ENCODE data around the gene TEX51. TPM values are rescaled to one million over a fixed set of nuclear protein-coding genes. Genes with fewer than 3 reads are reported as not detected.

TEX51 gene
- total and polyA plus RNA-seq, 2 donors (not counting 1 experiment from before 2014, with no cell fraction given): not detected

DNA sequence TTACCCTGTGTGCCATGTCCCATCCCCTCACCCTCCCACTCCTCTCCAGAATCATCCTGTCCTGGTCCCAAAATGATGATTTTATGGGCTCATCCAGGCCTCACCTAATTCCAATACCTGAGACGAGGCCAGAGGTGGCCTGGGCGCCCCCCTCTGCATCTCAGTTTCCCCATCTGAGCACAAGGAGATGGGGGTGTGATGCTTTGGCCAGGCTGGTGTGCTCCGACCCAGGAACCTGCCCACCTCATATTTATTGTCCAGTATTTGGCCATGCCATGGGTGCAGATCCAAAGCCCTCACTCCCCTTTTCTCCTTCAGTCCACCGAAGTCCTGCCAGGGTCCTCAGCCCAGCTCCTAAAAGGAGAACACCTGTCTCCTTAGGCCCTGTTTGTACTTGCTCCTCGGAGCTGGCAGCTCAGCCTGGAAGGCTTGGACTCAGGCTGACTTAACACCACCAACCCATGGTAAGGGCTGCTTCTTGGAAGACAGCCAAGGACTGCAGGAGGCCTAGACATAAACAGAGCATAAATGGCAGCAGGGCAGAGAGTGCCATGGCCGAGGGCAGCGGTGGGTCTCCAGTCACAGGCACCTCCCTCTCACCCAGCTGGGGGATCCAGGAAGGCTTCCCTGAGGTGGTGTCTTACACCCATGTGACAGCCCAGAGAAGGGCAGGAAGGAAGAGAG lies 3.6 kb downstream of the TEX51 start:
- Histone ChIP-seq H3K9ac (ENCODE audit: insufficient read depth, low read length) (no peak overlapping the region), H2AFZ (ENCODE audit: low read length) (no peak overlapping the region), H4K20me1 (ENCODE audit: control insufficient read depth, extremely low read depth, insufficient read depth, low read length) (no peaks in the 10 kb centered on the region), H3K79me2 (ENCODE audit: control insufficient read depth, insufficient read depth, low read length) (no peaks in the 10 kb centered on the region), H3K27me3 (ENCODE audit: control insufficient read depth, insufficient read depth, low read length) (no peaks in the 10 kb centered on the region), H3K27ac (ENCODE audit: insufficient read depth, low read length) (no peak overlapping the region), H3K36me3 (ENCODE audit: control insufficient read depth, insufficient read depth, low read length) (no peaks in the 10 kb centered on the region), H3K4me2 (ENCODE audit: extremely low read depth, insufficient read depth, low read length) (no peak overlapping the region), H3K4me3 (replicated peaks in 1 of 4; ENCODE audit: control extremely low read depth in 1 of 4, insufficient read depth in 1 of 4, low read depth in 3 of 4, low read length in 4 of 4) (no peak overlapping the region), H3K9me3 (ENCODE audit: control insufficient read depth, insufficient read depth, low read depth, low read length) (no peaks in the 10 kb centered on the region), H3K4me1 (ENCODE audit: control insufficient read depth, extremely low read depth, insufficient read depth, low read length) (no peaks in the 10 kb centered on the region)
- TF ChIP-seq, protein P1, sequence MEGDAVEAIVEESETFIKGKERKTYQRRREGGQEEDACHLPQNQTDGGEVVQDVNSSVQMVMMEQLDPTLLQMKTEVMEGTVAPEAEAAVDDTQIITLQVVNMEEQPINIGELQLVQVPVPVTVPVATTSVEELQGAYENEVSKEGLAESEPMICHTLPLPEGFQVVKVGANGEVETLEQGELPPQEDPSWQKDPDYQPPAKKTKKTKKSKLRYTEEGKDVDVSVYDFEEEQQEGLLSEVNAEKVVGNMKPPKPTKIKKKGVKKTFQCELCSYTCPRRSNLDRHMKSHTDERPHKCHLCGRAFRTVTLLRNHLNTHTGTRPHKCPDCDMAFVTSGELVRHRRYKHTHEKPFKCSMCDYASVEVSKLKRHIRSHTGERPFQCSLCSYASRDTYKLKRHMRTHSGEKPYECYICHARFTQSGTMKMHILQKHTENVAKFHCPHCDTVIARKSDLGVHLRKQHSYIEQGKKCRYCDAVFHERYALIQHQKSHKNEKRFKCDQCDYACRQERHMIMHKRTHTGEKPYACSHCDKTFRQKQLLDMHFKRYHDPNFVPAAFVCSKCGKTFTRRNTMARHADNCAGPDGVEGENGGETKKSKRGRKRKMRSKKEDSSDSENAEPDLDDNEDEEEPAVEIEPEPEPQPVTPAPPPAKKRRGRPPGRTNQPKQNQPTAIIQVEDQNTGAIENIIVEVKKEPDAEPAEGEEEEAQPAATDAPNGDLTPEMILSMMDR (conservative IDR thresholded peaks at IDR 0.05 in 1 of 2, IDR thresholded peaks at IDR 0.05 in 1 of 2; ENCODE audit: low read depth in 1 of 2, low read length in 2 of 2): no peak
- no peak for TF ChIP-seq EZH2 (IDR thresholded peaks at IDR 0.05; ENCODE audit: low read length, missing control alignments)
- DNase-seq (ENCODE audit: low read depth in 2 of 2): no peak

DNA sequence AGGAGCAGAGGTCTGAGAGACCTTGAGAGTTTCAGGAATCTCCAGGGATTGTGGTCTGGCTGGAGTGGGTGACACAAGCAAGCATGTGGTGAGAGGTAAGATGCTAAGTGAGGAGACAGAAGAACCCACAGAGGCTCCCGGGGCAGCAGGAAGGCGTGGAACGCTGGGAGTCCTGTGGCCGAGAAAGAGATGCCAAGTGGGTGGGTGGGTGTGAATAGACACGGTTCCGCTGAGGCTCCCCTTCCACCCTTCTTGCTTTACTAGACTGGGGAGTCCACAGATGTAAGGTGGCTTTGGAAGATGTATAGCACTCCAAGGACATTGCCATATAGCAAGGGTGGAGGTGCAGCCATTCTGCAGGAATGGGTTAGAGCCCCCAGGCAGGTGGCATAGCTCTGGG lies 4.2 kb downstream of the TEX51 start:
- Histone ChIP-seq H2AFZ (ENCODE audit: low read length) (no peak overlapping the region), H3K4me2 (ENCODE audit: extremely low read depth, insufficient read depth, low read length) (no peak overlapping the region), H3K9me3 (ENCODE audit: control insufficient read depth, insufficient read depth, low read depth, low read length) (no peaks in the 10 kb centered on the region), H3K36me3 (ENCODE audit: control insufficient read depth, insufficient read depth, low read length) (no peaks in the 10 kb centered on the region), H3K27me3 (ENCODE audit: control insufficient read depth, insufficient read depth, low read length) (no peaks in the 10 kb centered on the region), H3K79me2 (ENCODE audit: control insufficient read depth, insufficient read depth, low read length) (no peaks in the 10 kb centered on the region), H3K27ac (ENCODE audit: insufficient read depth, low read length) (no peak overlapping the region), H4K20me1 (ENCODE audit: control insufficient read depth, extremely low read depth, insufficient read depth, low read length) (no peaks in the 10 kb centered on the region), H3K9ac (ENCODE audit: insufficient read depth, low read length) (no peak overlapping the region), H3K4me1 (ENCODE audit: control insufficient read depth, extremely low read depth, insufficient read depth, low read length) (no peaks in the 10 kb centered on the region), H3K4me3 (replicated peaks in 1 of 4; ENCODE audit: control extremely low read depth in 1 of 4, insufficient read depth in 1 of 4, low read depth in 3 of 4, low read length in 4 of 4) (no peak overlapping the region)
- no peak for DNase-seq (ENCODE audit: low read depth in 2 of 2)
- TF ChIP-seq EZH2 (IDR thresholded peaks at IDR 0.05; ENCODE audit: low read length, missing control alignments): no peak
- TF ChIP-seq, protein P1 (conservative IDR thresholded peaks at IDR 0.05 in 1 of 2, IDR thresholded peaks at IDR 0.05 in 1 of 2; ENCODE audit: low read depth in 1 of 2, low read length in 2 of 2): no peak

DNA sequence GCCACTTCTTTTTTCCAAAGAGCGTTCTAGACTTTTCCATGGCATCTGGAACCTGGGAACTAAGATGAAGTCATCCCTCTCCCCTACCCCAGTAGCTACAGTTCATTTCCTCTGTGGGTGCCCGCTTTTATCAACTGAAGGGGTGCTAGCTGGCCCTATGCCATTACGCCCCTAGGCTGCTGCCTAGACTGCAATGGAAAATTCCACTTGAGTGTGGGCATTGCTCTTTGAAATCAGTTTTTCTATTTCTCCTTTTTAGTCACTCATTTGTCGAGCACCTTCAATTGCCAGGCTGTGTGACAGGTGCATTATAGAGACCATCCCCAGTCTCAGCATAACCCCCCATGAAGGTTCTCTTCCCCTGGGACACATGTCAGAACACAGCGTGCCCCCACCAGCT lies 7.3 kb downstream of the TEX51 start:
- no peaks in the 10 kb centered on the region for H3K9me3 ChIP-seq (ENCODE audit: control insufficient read depth, insufficient read depth, low read depth, low read length)
- no peak overlapping the region for H2AFZ ChIP-seq (ENCODE audit: low read length)
- H4K20me1 ChIP-seq (ENCODE audit: control insufficient read depth, extremely low read depth, insufficient read depth, low read length): no peaks in the 10 kb centered on the region
- TF ChIP-seq, protein P1 (conservative IDR thresholded peaks at IDR 0.05 in 1 of 2, IDR thresholded peaks at IDR 0.05 in 1 of 2; ENCODE audit: low read depth in 1 of 2, low read length in 2 of 2): no peak
- no peak for TF ChIP-seq EZH2 (IDR thresholded peaks at IDR 0.05; ENCODE audit: low read length, missing control alignments)
- DNase-seq (ENCODE audit: low read depth in 2 of 2): no peak
- H3K9ac ChIP-seq (ENCODE audit: insufficient read depth, low read length): no peak overlapping the region
- no peaks in the 10 kb centered on the region for H3K27me3 ChIP-seq (ENCODE audit: control insufficient read depth, insufficient read depth, low read length)
- H3K4me2 ChIP-seq (ENCODE audit: extremely low read depth, insufficient read depth, low read length): no peak overlapping the region
- H3K79me2 ChIP-seq (ENCODE audit: control insufficient read depth, insufficient read depth, low read length): no peaks in the 10 kb centered on the region
- H3K4me1 ChIP-seq (ENCODE audit: control insufficient read depth, extremely low read depth, insufficient read depth, low read length): no peaks in the 10 kb centered on the region
- no peak overlapping the region for H3K27ac ChIP-seq (ENCODE audit: insufficient read depth, low read length)
- H3K36me3 ChIP-seq (ENCODE audit: control insufficient read depth, insufficient read depth, low read length): no peaks in the 10 kb centered on the region
- H3K4me3 ChIP-seq (replicated peaks in 1 of 4; ENCODE audit: control extremely low read depth in 1 of 4, insufficient read depth in 1 of 4, low read depth in 3 of 4, low read length in 4 of 4): no peak overlapping the region
